NCI-H524 treated with DMSO at 0.1 percent for 48 hours (cell line): Measurements from ENCODE around the gene TRIM62.
A peak's percentile ranks its signal among the peaks of the same experiment; 100 is the strongest.
"Not testable (repeated sequence)": the region's sequence is repeated elsewhere in the genome, so short reads cannot be mapped to it uniquely, and the experiment has no call there.

Experiments used
- DNase-seq: peaks from one replicate; lab custom pipeline; 2025; lab: John Stamatoyannopoulos, UW

TRIM62 gene

DNA sequence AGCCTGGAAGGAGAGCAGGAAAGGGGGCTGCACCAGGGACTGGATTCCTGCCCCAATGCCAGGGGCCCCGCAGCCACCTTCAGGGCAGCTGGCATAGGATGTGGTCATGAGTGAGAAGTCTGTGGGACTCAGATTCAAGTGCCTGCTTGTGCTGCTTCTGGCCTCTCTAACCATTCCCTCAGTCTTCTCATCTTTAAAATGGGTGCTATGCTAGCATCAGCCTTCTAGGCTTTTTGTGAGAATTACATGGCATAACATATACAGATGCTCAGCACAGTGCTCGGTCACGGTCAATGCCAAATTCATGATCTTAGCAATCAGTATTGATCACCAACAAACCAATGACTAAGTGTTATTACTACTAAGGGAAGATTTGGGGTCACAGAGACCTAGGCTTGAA lies 23.5 kb downstream of the TRIM62 start:
- DNase-seq = no peak

DNA sequence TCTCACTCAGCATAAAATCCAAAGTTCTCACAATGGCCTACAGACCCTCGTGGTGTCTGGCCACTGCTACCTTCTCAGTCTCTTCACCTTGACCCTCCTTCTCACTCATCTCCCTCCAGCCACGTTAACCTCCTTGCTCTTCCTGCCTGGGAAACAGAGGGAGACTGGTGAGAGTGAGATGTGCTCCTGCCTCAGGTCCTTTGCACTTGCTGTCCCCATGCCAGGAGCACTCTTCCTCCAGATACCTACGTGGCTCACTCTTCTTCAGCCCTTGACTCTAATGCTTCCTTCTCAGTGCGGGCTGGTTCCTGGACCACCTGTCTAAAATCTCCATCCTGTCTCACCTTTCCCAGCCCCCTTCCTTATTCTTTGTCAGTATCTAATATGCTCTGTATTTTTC lies 24.7 kb downstream of the TRIM62 start:
- DNase-seq = no peak

DNA sequence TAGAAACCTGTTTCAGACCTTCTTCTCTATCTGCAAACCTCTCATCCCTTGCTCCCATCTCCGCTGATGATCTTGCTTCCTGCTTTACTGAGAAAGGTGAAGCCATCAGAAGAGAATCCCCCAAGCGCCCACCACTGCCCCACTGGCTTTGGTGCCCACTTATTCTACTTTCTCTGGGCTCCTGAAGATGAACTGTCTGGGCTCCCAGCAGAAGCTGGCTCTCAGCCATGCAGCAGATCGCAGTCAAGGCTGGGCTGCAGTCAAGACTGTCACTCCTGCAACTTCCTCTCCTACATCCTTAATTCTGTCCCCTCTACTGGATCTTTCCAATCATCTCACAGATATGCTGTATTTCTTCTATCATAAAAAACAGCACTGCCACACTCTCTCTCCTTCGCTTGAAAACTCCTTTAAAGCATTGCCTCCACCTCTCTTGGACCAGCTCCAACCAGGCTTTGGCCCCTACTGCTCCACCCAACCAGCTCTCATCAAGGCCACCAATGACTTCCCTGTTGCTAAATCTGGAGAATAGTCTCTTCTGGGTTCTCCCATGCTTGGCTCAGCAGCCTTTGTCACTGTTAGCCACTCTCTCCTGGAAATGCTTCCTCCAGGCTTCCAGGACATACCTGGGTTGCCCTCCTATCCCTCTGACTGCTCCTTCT lies 25.8 kb downstream of the TRIM62 start:
- DNase-seq = no peak

DNA sequence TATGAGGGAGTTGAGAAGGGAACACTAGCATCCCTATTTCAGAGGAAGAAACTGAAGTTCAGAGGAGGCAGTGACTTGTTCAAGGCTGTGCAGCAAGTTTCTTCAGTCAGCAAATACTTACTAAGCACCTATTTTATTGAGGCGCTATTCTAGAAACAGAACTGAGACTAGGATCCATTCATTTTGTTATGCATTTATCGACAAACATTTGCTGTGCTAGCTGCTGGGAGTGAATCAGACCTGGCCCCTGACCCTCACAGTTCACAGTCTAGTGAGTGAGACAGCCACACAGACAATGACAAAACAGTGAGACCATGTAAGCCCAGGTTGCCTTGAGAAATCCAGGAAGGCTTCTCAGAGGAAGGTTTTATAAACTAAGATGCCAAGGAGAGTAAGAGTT lies 28.2 kb downstream of the TRIM62 start:
- DNase-seq = no peak

DNA sequence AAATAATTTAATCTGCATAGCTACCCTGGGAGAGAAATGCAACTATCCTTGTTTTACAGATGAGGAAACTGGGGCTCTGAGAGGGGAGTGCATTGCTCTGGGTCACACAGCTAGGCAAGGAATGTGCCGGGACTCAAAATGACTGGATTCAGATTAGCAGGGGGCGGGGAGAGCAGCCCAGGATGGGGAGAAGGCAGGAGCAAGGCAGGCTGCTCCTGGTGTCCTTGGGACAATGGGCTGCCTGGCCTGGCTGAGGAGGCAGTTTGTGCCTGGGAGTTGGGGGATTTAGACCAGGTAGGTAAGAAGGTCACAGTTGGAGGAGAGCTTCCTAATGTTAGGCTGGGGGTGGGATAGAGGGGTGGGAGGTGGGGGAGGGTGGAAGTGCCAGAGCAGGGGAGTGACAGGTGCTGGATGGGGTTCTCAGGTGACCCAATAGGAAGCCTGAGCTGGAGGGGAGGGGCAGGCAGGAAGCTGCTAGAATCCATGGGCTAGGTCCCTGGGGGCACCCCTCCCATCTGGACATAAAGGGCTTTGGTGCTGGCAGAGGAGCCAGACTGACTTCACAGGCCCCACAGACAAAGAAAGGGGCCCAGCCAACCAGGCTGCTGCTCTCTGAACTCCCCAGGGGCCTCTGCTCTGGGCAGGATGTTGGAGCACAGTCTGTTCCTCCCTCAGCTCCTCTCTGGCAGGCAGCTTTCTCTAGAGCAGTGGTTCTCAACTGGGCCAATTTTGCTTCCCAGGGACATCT lies 29.0 kb downstream of the TRIM62 start:
- peak; percentile 95 for DNase-seq

DNA sequence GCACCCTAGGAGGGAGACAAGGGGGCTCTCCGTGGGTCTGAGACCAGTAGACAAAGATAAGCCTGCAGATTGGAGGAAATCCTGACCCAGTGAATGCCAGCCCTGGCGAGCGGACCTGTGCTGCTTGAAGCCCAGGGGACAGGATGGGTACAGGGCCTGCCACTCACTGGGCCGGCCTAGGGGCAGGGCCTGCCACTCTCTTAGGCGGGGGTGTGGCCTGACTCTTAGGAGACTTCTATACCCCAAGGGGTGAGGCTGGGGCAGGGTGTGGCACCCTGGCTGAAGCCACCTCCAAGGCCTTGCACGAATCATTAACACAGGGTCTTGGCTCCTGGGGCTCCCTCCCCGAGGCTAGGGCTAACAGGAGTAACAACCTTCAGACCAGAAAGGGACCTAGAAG lies 30.7 kb downstream of the TRIM62 start:
- no peak for DNase-seq

DNA sequence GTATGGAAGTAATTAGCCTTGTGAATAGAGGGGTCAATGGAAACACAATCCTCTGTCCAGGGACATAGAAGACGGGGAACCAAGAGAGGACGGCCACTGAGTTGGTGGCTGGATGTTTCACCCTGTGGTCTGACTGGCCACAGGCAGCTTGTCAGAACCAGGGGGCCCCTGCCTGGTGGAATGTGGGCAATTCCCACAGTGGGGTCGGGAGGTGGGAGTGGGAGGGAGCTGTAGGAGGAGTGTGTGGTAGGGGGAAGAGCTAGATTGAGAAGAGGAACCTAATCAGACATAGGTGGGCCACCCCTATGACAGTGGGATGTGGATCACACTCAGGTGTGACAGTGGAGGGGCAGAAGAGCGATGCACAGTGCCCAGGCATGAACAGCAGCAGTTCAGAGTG lies 31.3 kb downstream of the TRIM62 start:
- no peak for DNase-seq

DNA sequence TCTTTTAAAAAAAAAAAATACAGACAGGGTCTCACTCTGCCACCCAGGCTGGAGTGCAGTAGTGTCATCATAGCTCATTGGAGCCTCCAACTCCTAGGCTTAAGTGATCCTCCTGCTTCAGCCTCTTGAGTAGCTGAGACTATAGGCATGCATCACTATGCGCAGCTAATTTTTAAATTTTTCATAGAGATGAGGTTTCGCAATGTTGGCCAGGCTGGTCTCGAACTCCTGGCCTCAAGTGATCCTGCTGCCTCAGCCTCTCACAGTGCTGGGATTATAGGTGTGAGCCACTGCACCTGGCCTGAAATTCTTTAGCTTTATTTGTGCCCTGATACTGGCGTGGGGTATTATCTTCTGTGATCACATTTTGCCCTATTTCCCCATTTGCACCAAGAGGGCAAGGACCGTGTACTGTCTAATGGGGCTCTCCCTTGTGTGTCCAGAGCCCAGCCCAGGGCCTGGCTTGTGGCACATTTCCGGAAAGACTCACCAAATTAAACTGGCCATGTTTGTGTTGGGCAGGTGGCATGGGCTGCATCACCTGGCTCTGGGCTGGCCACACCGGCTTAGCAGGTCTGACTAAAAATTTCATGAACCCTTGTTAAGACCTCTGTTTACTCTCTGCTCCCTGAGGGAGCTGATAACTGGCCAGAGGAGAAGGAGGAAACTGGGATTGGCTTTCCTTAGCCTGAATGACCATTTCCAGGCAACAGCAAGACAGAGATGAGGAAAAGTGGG lies 32.2 kb downstream of the TRIM62 start:
- no peak for DNase-seq

DNA sequence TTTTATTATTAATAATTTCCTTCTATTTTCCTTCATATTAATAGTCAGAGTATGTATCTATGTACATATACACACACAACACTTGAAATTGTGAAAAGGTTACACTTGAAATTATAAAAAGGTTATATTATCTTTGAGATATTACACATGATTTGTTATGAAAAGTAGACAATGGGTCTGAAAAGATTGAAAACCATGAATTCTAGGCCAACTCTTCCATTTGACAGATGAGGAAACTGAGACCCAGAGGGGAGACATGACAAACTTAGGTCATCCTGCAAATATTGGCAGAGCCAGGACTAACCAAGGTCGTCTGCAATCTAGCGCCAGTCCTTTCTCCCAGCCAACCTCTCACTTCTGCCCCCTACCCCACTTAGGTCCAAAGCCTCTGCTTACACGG lies 33.2 kb downstream of the TRIM62 start:
- DNase-seq = no peak

DNA sequence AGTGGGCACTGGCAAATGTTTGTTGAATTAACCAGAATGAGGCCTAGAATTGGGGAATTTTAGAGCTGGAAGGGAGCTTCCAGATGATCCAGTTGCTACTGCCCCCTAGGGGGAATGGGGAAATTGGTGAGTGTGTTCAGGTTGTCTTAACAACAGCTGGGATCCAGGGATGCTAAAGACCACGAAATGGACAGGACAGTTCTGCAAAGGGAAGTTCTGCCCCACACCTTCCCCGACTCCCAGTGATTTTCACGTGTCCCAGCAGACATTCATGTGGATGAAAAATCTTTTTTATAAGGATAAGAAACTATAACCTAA lies 33.9 kb downstream of the TRIM62 start:
- no peak for DNase-seq

DNA sequence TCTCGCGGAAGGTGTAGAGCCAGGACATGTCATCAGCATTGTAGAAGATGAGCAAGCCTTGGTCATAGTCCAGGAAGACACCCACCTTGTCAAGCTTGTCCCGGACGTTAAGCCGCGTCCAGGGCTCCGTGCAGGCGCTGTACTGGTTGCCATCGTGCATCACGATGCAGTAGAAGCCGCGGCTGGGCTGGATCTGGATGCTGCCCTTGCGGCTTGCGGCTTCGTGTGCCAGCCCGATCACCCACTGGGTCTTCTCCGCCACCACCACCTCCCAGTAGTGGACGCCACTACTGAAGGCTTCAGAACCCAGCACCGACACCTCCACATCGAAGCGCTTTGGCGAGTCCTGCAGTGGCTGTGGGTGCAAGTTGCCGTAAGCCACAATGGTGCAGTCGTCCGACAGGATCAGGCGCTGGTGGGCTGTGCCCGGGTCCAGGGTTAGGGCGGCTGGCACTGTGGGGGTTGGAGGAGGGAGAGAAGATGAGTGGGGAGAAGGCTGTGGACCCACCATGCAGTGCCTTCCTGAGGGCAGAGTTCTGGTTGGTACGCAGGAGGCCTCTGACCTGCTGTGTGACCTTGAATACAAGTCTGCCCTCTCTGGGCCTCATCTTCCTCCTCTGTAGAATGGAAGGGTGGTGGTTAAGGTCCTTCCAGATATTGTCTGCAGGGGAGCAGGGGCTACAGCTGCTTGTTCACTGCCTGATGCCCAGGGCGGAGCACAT lies 34.4 kb downstream of the TRIM62 start:
- no peak for DNase-seq

DNA sequence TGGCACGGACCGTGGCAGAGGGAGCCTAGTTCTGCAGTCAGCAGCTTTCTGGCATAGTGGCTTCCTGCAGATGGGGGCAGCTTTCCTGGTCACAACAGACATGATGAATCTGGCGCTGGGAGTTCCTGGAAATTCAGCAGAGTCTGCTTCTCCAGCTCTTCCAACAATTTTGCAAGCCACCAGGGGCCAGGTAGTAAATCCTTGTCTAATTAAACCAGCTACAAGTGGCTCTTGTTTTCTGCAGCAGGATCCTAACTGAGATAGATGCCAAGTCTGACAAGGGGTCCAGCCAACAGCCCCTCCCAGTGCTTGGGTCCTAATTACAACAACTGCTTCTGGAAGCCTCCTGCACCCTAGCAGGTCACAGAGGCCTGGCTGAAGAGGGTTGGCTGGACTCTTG lies 35.8 kb downstream of the TRIM62 start:
- DNase-seq = no peak

DNA sequence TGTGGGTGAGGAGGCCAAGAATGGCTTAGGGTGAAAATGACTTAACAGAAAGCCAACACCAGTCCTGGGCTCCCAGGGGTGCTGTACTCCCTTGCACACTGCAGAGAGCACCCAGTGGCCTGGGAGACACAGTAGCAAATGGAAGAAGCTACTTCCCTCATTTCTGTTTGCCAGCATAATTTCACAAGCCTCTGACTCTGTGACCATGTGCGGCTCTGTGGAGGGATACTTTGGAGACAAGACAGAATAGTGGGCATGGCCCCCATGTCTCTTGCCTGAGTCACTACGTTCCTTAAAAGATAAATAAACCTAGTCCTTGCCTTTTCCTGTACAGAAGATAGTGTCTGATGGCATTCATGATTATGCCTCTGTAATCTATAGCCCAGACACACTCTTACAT lies 38.1 kb downstream of the TRIM62 start:
- DNase-seq = no peak

DNA sequence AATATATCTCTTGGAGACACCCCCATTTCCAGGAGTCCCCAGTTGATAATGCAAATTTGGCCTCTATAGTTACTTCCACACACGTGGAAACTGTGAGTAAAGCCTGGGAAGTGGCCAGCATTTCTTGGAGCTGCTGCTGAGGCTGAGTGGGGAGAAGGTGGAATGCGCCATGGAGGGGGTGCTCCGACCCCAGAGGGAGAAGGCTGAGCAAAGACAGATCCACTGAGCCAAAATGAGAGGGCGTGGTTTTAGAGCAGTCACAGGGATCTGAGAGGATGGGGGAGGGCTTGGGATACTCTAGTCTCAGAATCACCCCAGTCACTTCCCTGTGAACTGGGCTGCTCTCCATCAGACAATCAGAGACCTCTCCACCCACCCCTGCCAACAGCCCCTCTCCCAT lies 38.7 kb downstream of the TRIM62 start:
- DNase-seq = no peak

DNA sequence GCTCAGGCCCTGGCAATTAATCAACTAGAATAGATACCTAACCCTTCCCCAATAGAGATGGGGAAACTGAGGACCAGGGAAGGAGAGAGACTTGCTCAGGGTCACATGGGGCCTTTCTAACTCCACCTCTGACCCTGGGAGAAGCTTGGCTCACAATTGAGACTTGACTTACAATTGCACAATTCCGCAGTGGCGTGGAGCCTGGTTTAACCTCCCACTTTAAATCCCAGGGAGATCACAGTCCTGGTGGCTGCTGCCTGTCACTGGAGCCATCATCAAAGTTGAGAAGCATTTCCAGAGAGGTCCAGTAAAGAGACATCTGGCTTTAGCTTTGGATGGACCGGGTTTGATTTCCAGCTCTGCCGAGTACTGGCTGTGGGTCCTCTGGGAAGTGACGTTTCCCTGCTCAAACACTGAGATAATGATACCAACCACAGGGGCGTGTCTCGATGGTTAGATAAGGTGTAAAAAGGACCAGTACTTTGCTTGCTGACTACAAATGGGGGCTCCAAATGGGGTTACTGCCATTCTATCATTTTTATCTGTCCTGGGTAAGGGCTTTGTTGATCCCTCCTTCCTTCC lies 39.3 kb downstream of the TRIM62 start:
- no peak for DNase-seq

DNA sequence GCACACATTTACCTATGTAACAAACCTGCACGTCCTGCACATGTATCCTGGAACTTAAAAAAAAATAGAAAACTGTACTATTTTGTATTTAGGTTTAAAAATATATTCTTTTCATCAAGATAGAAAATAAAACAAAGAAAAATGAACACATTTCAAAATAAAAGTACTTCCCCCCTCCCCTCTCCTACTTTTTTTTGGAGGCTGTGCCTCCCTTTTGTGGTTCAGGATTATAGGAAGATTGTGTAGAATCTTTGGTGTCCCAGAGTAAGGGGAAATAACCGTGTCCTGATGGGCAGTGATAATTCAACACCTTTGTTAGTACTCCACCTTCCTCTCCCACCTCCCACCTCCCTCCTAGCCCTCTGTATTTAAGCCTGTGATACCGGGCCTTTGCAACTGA lies 40.1 kb downstream of the TRIM62 start:
- DNase-seq = no peak

DNA sequence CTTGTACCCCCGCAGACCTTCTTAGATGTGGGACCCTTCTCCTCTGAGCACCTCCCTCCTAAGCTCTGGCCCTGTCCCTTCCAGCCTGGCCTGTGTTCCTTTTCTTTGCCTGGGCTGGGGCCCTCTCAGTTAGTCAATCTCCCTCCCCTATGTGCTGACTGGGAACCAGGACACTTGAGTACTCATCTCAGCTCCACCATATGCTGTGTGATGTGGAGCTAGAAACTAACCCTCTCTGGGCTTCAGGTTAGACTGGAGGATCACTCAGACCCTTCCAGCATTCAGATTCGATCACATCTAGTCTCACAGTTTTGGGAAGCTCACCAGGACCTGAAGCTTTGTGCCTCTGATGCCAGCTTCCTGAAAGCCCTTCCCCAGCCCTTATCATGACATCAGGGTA lies 40.6 kb downstream of the TRIM62 start:
- no peak for DNase-seq

DNA sequence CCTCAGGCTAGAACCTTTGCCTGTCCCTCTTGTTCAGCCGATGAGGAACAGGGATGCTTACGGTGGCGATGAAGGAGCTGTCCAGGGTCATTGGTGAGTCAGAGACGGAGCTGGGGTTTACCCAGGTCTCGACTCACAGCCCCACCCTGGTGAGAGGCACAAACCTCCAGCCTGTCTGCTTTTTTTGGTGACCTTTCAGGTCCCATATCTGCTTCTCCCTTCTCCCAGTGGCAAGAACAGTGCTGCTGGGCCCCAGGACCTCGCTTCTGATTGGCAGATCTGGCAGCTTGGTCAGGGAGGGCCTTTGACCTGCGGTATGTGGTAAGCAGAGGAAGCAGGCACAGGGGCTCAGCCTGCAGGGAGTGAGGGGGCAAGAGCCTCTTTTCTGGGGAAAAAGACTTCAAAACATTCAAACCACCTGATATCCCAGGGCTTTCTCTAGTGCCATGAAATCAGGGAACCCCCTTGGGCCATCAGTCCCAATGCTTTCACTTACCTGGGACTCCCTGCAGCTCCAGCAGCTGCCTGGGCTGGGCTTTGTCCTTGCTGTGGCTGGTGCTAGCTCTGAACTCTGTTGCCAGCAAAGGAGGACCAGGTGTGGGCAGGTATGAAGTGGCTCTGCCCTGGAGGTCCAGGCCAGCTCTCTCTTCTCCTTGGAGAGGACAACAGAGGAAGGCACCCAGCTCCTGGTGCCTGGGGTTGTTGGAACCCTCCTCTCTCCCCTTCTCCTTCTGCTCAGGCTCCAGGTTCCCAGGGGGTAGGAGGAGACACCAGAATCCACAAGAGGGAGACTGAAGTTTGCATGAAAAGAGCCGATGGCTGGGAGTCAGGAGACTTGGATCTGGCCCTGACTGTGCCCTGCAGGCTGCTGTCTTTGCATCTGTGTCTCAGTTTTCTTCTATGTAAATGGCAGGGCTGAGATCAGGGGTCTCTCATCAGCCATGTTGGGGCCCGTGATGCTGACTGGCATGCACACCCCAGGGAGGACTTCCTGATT lies 41.4 kb downstream of the TRIM62 start:
- no peak for DNase-seq

DNA sequence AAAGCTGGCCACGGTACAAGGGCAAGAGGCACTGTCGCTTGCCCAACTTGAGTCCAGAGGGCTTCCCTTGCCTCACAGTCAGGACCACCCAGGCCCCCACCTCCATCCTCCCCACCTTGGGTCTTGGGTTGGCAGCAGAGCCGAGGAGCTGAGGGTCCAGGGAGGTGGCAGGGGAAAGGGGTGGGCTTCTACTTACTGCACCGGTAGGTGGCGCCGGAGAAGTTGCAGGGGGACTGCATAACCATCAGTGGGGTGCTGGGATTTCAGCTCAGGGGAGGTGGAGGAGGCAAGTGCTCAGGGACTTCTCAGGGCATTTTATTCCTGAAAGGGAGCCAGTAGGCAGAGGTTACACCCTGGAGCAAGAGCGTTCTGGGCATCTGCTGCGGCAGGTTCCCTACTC lies 44.0 kb downstream of the TRIM62 start:
- DNase-seq = peak; percentile 34

DNA sequence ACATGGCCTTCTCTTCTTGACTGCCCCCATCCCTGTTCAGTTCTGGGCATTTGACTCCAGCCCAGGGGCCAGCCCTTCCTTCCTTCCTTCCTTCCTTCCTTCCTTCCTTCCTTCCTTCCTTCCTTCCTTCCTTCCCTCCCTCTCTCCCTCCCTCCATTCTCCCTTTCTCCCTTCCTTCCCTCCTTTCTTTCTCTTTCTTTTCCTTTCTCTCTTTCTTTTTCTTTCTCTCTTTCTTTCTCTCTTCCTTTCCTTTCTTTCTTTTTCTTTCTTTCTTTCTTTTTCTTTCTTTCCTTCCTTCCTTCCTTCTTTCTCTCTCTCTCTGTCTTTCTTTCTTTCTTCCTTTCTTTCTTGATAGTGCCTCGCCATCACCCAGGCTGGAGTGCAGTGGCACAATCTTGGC lies 45.8 kb downstream of the TRIM62 start:
- not testable (repeated sequence) for DNase-seq

DNA sequence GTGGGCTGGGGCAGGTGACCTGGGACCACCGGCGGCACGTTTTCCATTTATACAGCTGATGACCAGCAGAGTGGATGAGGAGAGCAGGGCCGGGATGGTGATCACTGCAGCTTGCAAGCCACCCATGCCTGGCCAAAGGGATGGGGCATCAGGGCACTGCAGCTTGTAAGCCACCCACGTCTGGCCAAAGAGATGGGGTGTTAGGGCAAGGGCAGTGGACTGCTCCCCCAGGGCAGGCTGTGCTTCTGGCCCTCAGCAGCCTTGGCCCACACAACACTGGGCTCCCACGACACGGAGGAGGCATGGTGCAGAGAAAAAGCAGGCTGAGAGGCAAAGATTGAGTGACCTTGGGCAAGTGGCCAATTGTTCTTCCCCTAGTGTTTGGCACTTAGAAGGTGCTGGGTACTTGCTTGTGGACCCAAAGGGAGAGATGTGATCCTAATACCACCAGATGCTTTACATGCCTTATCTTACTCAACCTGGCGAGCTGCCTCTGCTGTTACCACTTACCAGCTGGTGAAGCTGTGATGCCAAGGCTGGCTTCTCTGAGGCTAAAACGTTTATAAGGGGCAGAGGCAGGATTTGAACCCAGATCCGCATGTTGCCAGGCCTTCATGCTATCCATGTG lies 48.3 kb downstream of the TRIM62 start:
- DNase-seq = no peak
